ENCODE results near the gene KHSRP. TPM values are rescaled to one million over a fixed set of nuclear protein-coding genes. Genes with fewer than 3 reads are reported as not detected.

KHSRP gene
- polyA plus RNA-seq, 1 donor: 174 TPM

Other genes with a start within 250 kb of the KHSRP start
- 46.1 TPM for gene MLLT1, start 144.8 kb downstream of the KHSRP start, polyA plus RNA-seq (ENCODE audit: insufficient read length)
- 0.13 TPM for gene ACER1, start 91.2 kb downstream of the KHSRP start, polyA plus RNA-seq (ENCODE audit: insufficient read length)
- gene CLPP, start 63.3 kb downstream of the KHSRP start, polyA plus RNA-seq (ENCODE audit: insufficient read length): 50.1 TPM
- gene ALKBH7, start 52.0 kb downstream of the KHSRP start, polyA plus RNA-seq (ENCODE audit: insufficient read length): 94.8 TPM
- gene PSPN, start 48.9 kb downstream of the KHSRP start, polyA plus RNA-seq (ENCODE audit: insufficient read length): 1.1 TPM
- 59.2 TPM for gene GTF2F1, start 31.6 kb downstream of the KHSRP start, polyA plus RNA-seq (ENCODE audit: insufficient read length)
- gene SLC25A41, start 9.0 kb upstream of the KHSRP start, polyA plus RNA-seq (ENCODE audit: insufficient read length): 0.23 TPM
- 34.2 TPM for gene SLC25A23, start 35.0 kb upstream of the KHSRP start, polyA plus RNA-seq (ENCODE audit: insufficient read length)
- gene CRB3, start 39.5 kb upstream of the KHSRP start, polyA plus RNA-seq (ENCODE audit: insufficient read length): not detected
- gene DENND1C, start 57.0 kb upstream of the KHSRP start, polyA plus RNA-seq (ENCODE audit: insufficient read length): 0.63 TPM
- 0.57 TPM for gene TUBB4A, start 77.5 kb upstream of the KHSRP start, polyA plus RNA-seq (ENCODE audit: insufficient read length)
- gene TNFSF9, start 106.2 kb upstream of the KHSRP start, polyA plus RNA-seq (ENCODE audit: insufficient read length): 0.92 TPM
- gene CD70, start 166.3 kb upstream of the KHSRP start, polyA plus RNA-seq (ENCODE audit: insufficient read length): 0.72 TPM
- gene TNFSF14, start 245.3 kb upstream of the KHSRP start, polyA plus RNA-seq (ENCODE audit: insufficient read length): 0.11 TPM

Measured in forelimb muscle (tissue), 1 donor.